ENCODE results near the gene ARHGEF7.

ARHGEF7 gene

DNA sequence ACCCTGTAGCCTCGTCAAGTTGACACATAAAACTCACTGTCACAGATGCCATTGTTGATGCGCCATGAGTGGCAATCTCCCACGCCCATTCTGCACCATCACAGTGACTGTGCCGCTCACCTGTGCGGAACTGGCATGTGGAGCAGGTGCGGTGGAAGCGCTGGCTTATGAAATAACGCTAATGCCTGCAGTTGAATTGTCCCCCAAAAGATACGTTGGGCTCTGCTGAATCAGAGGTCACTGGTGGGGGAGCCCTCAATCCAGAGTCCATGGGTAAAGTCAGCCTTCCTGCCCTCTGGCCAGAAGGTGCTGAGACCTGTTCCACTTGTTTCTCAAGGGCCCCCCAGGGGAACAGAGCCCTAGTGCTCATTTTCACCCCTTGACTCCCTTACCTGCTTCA lies 2.9 kb upstream of the ARHGEF7 start:
- DNase-seq: no peak

DNA sequence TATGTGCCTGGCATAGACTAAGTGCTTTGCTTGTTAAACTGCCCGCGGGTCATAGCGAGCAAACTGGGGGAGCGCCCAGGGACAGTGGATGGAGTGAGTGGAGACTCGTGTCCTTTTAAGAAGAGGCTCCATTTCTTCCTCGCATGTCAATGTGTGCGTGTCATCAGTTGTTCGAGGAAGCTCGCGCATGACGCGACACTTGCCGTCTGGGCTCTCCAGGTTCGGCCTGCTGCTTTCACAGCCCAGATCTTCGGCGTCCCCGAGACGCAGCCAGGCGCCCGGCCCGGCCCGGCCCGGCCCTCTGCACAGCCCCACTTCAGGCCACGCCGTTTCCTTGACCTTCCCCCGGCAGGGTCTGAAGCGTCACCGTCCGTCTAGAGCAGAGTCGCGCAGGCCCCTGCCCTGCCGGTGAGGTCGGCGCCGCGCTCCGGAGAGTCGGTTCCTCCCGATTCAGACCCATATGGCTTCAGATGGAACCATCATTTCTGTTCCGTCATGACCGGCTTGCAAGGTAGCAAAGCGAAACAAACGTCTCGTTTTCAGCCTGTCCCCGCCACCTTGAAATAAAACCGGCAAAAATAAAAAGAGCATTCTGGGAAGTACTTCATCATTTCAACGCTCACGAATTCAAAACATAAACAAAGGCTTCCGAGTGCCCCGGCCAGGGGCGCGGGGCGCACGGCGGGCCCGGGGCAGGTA lies 599 bp upstream of the ARHGEF7 start:
- no peak for DNase-seq

- no peak for DNase-seq
These were observed 933 bp downstream of the ARHGEF7 start for GRCh38 chr13:111115965-111116521.

GRCh38 chr13:111116856-111117255 lies 1.7 kb downstream of the ARHGEF7 start:
- no peak for DNase-seq

DNA sequence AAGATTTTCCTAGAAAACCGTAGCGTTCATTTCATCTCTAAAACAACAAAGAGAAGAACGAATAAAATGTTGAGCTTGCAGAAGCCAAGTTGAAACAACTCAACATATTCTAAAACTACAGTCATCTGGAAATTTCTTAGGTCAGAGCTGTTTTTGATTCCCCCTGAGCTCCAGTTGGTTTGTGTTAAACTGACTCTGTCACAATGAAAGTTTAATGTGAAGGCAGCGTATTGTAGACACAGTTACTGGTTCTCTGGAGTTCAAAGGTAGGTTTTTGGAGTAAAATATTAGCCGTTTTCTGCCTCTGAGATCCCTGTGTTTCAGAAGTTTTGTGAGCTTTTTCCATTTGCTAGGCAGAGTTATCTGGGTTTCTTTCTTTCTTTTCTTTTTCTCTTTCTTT lies 2.2 kb downstream of the ARHGEF7 start:
- DNase-seq: no peak

GRCh38 chr13:111117961-111118360 lies 2.9 kb downstream of the ARHGEF7 start:
- no peak for DNase-seq

DNA sequence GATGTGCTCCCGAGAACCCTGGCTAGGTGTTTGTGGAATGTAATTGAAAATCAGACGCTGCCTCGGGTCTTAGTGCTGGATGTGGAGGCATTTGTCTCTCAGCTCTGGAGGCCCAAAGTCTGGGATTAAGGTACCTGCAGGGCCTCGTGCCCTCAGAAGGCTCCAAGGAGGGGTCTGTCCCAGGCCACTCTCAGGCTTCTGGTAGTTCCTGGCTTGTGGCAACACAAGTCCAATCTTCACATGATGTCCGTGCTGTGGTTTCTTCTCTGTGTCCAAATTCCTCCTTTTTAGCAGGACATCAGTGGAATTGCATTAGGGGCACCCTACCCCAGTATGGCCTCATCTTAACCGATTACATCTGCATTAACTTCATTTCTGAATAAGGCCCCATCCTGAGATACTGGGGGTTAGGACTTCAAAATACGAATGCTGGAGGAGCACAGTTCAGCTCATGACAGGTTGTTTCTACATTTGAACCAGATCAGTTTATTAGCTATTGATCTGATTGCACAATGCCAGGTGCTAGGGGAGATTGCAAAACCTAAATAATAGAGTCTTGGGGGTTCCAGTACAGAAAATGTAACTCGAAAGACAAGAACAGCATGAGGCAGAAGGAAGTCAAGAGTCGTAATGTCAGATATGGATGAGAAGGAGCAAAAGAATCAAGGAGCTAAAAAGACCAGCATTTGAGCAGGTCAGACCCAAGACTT lies 3.9 kb downstream of the ARHGEF7 start:
- no peak for DNase-seq

DNA sequence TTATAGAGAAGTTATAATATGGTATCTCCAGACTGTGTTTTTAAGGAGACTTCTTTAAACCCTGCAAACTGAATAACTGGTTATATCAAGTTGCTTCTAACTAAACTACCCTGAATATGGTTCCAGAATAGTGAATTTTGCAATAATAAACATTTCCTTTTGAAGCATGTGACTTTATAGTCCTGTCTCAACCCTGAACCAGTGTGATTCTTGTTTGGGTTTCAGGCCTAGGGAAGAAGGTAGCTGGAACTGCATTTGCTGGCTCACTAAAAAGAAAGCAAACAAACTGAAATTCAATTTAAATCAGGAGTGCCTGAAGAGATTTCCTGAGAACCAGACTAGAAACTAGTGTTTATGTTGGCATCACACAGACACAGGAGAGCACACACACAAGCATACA lies 4.9 kb downstream of the ARHGEF7 start:
- DNase-seq: no peak

GRCh38 chr13:111120422-111120821 lies 5.3 kb downstream of the ARHGEF7 start:
- no peak for DNase-seq

DNA sequence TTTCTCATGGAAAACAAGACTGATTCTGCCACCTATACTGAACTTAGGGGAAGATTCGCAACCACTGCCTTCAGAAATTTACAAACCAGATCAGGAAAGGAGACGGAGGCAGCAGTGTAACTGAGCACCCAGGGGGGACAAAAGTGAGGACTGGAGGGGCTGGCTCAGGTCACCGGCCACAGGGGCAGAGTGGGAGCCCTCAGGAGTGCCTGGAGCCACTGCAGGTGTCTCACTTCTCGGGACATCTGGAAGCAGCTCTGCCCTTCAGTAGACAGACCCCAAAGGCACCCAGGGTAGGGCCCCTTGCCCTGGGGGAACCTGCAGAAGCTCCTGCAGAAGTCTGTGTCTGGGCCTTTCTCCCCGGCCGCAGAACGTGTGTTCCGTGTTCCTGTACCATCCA lies 5.8 kb downstream of the ARHGEF7 start:
- DNase-seq: no peak

DNA sequence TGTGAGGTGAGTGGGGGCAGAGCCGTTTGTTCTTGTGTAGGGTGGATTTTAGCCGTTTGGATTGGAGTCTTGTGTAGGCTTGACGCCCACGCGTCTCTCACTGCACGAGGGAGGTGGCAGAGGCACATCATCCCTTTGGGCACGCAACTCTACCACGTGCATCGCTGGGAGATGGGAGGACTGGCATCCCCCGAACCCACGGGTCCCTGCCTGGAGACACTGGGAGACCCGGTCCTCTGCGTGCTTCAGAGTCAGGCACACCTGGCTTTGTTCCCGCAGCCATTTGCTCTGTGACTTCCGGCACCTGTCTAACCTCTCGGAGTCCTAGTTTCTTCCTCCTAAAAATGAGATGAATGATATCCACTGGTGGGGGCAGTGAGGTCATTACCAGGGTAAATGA lies 6.4 kb downstream of the ARHGEF7 start:
- DNase-seq: peak; percentile 86

GRCh38 chr13:111122056-111122455 lies 6.9 kb downstream of the ARHGEF7 start:
- DNase-seq: peak; percentile 96

- DNase-seq: no peak
These were observed 7.5 kb downstream of the ARHGEF7 start for GRCh38 chr13:111122631-111123030.

- DNase-seq: no peak
These were observed 8.1 kb downstream of the ARHGEF7 start for GRCh38 chr13:111123221-111123620.

GRCh38 chr13:111123649-111124048 lies 8.5 kb downstream of the ARHGEF7 start:
- no peak for DNase-seq

DNA sequence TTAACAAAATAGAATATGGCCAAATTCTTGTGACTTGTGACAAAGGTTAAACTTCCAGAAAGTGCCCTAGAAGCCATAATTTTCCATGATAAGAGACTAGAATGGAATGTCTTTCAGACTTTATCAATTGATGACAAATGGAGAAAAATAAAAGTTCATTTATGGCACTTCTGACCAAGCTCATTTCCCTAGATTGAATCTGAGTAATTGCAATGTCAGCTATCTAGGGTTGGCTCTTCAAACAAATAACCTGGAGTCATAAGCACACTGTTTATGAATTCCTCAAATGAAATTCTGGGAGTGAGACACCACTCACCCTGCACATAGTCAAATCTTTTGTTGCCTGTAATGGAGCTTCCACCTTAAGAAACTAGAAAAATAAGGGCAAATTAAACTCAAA lies 11.4 kb downstream of the ARHGEF7 start:
- no peak for DNase-seq

DNA sequence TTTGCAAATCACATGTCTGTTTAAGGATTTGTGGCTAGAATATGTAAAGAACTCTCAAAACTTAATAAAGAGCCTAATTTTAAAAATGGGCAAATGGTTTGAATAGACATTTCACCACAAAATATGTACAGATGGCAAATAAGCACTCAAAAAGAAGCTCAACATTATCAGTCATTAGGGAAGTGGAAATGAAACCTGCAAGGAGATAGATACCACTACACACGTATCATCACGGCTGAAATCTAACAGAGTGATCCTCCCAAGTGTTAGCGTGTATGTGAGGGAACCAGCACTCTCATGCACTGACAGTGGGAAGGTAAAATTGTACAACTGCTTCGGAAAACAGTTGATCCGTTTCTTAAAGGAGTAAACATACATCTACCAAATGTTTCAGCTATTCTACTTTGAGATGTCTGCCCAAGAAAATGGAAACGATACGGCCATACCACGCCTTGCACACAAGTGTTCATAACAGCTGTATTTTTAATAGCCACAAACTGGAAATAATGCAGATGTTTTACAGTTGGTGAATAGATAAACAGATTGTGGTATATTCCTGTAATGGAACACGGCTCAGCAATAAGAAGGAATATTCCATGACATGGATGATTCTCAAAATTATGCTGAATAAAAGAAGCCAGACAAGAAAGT lies 14.5 kb downstream of the ARHGEF7 start:
- no peak for DNase-seq

GRCh38 chr13:111130116-111130508 lies 15.0 kb downstream of the ARHGEF7 start:
- no peak for DNase-seq

DNA sequence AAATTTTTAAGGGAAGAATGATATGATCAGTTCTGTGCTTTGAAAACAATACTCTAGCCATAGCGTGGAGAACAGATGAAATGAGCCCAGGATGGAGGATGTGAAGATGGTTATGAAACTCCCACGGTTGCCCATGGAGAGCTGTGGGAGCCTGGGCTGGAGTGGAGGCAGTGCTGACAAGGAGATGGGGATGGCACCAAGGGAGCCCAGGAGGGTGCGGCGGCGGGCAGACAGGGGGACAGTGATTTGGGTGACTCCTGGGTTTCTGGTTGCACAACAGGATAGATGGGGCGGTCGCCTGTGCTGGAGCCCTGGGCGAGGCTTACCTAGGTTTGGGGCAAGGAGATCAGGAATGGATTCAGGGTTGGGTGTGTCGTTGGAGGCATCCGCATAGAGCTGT lies 15.9 kb downstream of the ARHGEF7 start:
- DNase-seq: no peak

GRCh38 chr13:111131611-111132010 lies 16.5 kb downstream of the ARHGEF7 start:
- DNase-seq: no peak

DNA sequence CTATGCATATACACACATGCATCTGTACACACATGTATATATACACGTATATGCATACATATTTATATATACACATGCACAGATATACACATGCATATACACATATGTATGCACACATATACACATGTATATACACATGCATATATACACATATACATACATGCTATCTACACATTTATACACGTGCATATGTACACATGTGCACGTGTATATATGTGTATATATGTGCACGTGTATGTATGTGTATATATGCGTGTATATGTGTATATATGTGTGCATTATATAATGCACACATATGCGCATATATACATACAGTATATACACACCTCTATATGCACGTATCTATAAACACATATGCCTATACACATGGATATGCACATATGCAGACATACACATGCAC lies 17.8 kb downstream of the ARHGEF7 start:
- DNase-seq: no peak

DNA sequence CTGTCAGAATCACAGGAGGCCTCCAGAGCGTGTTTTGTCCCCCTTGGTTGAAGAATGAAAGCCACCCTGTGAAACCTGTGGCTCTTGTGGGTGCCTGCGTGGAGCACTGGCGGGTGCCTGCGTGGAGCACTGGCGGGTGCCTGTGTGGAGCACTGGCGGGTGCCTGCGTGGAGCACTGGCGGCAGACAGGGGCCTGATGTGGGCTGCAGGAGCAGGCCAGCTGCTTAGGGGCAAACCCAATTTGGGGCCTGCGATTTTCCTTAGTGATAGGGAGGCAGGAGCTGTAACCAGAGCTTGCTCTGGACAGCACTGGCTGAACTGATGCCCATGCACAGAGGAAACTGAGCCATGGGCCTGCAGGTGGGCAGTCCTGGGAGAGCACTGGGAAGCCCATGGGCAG lies 24.3 kb downstream of the ARHGEF7 start:
- DNase-seq: peak; percentile 62

DNA sequence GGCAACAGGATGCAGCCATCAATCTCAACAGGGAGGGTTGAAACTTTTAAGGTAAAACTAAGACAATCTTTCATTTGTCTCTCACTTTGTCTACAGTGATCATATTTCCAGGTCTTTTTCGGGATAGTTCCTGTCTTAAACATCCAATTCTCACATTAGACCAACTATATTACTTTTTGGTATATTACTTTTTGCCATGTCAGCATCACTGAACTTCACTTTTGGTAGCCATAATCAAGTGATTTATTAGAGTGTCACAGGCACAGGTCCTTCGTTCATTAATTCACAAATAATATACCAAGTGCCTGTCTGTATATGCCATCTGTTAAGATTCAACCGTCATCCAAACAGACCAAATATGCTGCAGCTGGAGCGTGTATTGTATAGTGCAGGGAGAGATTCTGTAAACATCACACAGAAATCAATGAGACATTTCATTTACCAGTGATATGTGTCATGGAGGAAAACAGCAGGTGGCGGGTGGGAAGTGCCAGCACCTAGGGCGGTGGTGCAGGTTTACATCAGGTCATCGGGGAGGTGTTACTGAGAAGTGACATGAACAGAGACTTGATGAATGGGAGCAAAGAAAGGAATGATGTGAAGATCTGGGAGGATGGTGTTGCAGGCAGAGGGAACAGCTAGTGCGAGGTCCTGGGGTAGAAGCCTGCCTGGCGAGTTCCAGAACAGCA lies 24.9 kb downstream of the ARHGEF7 start:
- peak; percentile 97 for DNase-seq
